ENCODE measurements around the gene TMEM163.

GRCh38 chr2:134453973-134454372, 264.8 kb downstream of the TMEM163 start:
- TF ChIP-seq YY1 (IDR thresholded peaks at IDR 0.05; ENCODE audit: extremely low read depth, insufficient replicate concordance, low read depth, low read length), result no peak
- no peak for TF ChIP-seq EGR1 (IDR thresholded peaks at IDR 0.05; ENCODE audit: low read depth)
- TF ChIP-seq, protein P1, sequence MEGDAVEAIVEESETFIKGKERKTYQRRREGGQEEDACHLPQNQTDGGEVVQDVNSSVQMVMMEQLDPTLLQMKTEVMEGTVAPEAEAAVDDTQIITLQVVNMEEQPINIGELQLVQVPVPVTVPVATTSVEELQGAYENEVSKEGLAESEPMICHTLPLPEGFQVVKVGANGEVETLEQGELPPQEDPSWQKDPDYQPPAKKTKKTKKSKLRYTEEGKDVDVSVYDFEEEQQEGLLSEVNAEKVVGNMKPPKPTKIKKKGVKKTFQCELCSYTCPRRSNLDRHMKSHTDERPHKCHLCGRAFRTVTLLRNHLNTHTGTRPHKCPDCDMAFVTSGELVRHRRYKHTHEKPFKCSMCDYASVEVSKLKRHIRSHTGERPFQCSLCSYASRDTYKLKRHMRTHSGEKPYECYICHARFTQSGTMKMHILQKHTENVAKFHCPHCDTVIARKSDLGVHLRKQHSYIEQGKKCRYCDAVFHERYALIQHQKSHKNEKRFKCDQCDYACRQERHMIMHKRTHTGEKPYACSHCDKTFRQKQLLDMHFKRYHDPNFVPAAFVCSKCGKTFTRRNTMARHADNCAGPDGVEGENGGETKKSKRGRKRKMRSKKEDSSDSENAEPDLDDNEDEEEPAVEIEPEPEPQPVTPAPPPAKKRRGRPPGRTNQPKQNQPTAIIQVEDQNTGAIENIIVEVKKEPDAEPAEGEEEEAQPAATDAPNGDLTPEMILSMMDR (IDR thresholded peaks at IDR 0.05 in 2 of 3, conservative IDR thresholded peaks at IDR 0.05 in 1 of 3; ENCODE audit: borderline replicate concordance in 1 of 3, insufficient read depth in 1 of 3, low read depth in 2 of 3, low read length in 2 of 3), result no peak
- TF ChIP-seq, protein P2, sequence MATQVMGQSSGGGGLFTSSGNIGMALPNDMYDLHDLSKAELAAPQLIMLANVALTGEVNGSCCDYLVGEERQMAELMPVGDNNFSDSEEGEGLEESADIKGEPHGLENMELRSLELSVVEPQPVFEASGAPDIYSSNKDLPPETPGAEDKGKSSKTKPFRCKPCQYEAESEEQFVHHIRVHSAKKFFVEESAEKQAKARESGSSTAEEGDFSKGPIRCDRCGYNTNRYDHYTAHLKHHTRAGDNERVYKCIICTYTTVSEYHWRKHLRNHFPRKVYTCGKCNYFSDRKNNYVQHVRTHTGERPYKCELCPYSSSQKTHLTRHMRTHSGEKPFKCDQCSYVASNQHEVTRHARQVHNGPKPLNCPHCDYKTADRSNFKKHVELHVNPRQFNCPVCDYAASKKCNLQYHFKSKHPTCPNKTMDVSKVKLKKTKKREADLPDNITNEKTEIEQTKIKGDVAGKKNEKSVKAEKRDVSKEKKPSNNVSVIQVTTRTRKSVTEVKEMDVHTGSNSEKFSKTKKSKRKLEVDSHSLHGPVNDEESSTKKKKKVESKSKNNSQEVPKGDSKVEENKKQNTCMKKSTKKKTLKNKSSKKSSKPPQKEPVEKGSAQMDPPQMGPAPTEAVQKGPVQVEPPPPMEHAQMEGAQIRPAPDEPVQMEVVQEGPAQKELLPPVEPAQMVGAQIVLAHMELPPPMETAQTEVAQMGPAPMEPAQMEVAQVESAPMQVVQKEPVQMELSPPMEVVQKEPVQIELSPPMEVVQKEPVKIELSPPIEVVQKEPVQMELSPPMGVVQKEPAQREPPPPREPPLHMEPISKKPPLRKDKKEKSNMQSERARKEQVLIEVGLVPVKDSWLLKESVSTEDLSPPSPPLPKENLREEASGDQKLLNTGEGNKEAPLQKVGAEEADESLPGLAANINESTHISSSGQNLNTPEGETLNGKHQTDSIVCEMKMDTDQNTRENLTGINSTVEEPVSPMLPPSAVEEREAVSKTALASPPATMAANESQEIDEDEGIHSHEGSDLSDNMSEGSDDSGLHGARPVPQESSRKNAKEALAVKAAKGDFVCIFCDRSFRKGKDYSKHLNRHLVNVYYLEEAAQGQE (IDR thresholded peaks at IDR 0.05; ENCODE audit: low read depth), result no peak
- no peak for TF ChIP-seq EZH2 (IDR thresholded peaks at IDR 0.05)
- no peak for TF ChIP-seq POLR2A (IDR thresholded peaks at IDR 0.05; ENCODE audit: borderline replicate concordance, extremely low read depth, insufficient read depth, insufficient read length)
- no peak for TF ChIP-seq SP1 (IDR thresholded peaks at IDR 0.05; ENCODE audit: low read depth)
- no peak for TF ChIP-seq ATF3 (IDR thresholded peaks at IDR 0.05)
- no peak for TF ChIP-seq ZBTB33 (IDR thresholded peaks at IDR 0.05; ENCODE audit: extremely low read depth, insufficient replicate concordance, low read length)
- no peak for TF ChIP-seq SRF (IDR thresholded peaks at IDR 0.05; ENCODE audit: low read depth)
- TF ChIP-seq ELF1 (IDR thresholded peaks at IDR 0.05; ENCODE audit: borderline replicate concordance, low read depth), result no peak
- TF ChIP-seq JUND (IDR thresholded peaks at IDR 0.05), result no peak
- no peak for TF ChIP-seq RAD21 (IDR thresholded peaks at IDR 0.05; ENCODE audit: low read depth)

All from HCT116 (cell line).